HG02763 (cell line): ENCODE measurements around the gene CERK.

Source experiments
- ATAC-seq: cut with Tn5 transposase; IDR thresholded peaks from one replicate; pipeline ENCODE4 v1.9.1; 2021; ENCODE audit warnings: mild to moderate bottlenecking, moderate library complexity; ENCODE audit not compliant: unreplicated experiment

CERK gene

GRCh38 chr22:46679706-46680269 lies 58.3 kb downstream of the CERK start:
- ATAC-seq: no peak

GRCh38 chr22:46678785-46679700 lies 59.0 kb downstream of the CERK start:
- no peak for ATAC-seq

- no peak for ATAC-seq
These were observed 59.9 kb downstream of the CERK start for GRCh38 chr22:46678003-46678657.

- ATAC-seq: no peak
These were observed 60.6 kb downstream of the CERK start for GRCh38 chr22:46677323-46678002.

GRCh38 chr22:46676881-46677280 lies 61.2 kb downstream of the CERK start:
- no peak for ATAC-seq

- ATAC-seq: no peak
These were observed 61.6 kb downstream of the CERK start for GRCh38 chr22:46676479-46676878.

- no peak for ATAC-seq
These were observed 62.1 kb downstream of the CERK start for GRCh38 chr22:46675938-46676337.

- no peak for ATAC-seq
These were observed 62.6 kb downstream of the CERK start for GRCh38 chr22:46675479-46675878.

- ATAC-seq: no peak
These were observed 63.1 kb downstream of the CERK start for GRCh38 chr22:46674906-46675305.

GRCh38 chr22:46674367-46674781 lies 63.7 kb downstream of the CERK start:
- no peak for ATAC-seq

GRCh38 chr22:46673662-46674236 lies 64.3 kb downstream of the CERK start:
- no peak for ATAC-seq

GRCh38 chr22:46673205-46673604 lies 64.8 kb downstream of the CERK start:
- no peak for ATAC-seq

- ATAC-seq: no peak
These were observed 65.3 kb downstream of the CERK start for GRCh38 chr22:46672731-46673130.

- ATAC-seq: no peak
These were observed 66.1 kb downstream of the CERK start for GRCh38 chr22:46671824-46672432.

GRCh38 chr22:46669201-46669600 lies 68.9 kb downstream of the CERK start:
- ATAC-seq: no peak

- ATAC-seq: no peak
These were observed 69.9 kb downstream of the CERK start for GRCh38 chr22:46668116-46668515.

- no peak for ATAC-seq
These were observed 70.8 kb downstream of the CERK start for GRCh38 chr22:46667245-46667623.

GRCh38 chr22:46666577-46667244 lies 71.3 kb downstream of the CERK start:
- ATAC-seq: no peak

- no peak for ATAC-seq
These were observed 72.2 kb downstream of the CERK start for GRCh38 chr22:46665751-46666280.
